GM19455 (cell line): ENCODE results near the gene SORCS2.
A peak's percentile ranks its signal among the peaks of the same experiment; 100 is the strongest.

Experiments
- ATAC-seq: cut with Tn5 transposase; IDR thresholded peaks from one replicate; pipeline ENCODE4 v1.9.1; 2021; ENCODE audit not compliant: unreplicated experiment

SORCS2 gene

DNA sequence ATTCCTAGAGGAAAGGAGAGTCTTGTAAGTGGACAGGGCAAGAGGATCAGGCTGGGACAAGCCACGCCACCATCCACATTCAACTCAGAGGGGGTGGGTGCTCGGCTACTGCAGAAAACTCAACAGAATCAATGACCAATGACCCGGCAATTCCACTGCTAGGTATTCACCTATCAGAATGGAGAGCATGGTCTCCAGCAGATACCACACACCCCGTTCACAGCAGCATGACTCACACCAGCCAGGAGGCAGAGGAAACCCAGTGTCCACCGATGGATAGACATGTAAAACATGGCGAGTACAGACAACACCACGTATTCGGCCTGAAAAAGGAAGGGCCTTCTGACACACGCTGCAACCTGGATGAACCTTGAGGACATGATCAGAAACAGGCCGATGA, 571.5 kb downstream of the SORCS2 start:
- no peak for ATAC-seq

GRCh38 chr4:7764466-7764865, 572.1 kb downstream of the SORCS2 start:
- ATAC-seq = no peak

- no peak for ATAC-seq
These were observed 573.3 kb downstream of the SORCS2 start for GRCh38 chr4:7765666-7766065.

GRCh38 chr4:7766086-7766485, 573.7 kb downstream of the SORCS2 start:
- no peak for ATAC-seq

DNA sequence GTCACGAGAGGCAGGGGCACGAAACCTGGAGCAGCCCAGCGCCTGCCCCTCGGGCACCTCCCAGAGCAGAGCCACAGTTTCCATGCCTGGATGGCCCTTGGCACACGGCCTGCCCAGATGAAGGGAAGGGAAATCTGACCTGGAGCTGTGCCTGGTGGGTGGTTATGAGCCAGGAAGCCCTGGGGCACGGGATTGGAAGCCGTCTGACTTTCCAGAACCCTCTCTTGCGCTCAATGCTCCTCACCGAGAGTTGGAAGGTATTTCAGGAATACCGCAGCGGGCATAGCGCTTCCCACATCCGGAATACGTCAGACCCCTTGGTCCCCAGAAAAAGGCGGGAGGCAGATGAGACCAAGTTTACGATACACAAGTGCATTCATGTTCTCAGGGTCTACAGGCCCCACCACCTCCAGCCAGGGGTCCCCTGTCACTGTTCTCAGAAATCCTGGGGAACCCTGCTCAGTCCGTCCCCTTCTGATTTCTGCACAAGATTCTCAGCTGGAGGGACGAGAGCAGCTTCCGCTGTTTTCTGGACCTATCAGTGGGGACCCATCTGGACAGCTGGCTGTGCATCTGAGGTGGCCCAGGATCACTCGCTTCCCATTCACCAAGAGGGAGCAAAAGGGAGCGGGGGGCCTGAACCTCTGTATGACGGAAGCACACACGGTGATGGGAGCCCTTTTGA, 574.5 kb downstream of the SORCS2 start:
- no peak for ATAC-seq

DNA sequence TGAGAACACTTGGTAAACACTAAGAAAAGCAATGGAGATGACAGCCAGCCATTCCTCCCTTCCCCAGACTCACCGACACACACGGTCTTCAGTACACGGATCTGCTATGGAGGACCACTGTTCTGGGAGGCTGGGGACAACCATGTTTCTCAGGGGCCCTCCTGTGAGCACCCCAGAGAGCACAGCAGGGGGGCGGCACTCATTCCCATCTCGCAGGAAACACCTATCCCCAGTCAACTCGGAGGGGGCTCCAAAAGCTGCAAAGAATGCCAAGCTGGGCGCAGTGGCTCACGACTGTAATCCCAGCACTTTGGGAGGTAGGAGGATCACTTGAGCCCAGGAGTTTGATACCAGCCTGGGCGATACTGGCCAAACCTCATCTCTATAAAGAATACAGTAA, 575.2 kb downstream of the SORCS2 start:
- ATAC-seq = no peak

GRCh38 chr4:7767966-7768365, 575.6 kb downstream of the SORCS2 start:
- ATAC-seq = no peak

- no peak for ATAC-seq
These were observed 576.4 kb downstream of the SORCS2 start for GRCh38 chr4:7768736-7769135.

DNA sequence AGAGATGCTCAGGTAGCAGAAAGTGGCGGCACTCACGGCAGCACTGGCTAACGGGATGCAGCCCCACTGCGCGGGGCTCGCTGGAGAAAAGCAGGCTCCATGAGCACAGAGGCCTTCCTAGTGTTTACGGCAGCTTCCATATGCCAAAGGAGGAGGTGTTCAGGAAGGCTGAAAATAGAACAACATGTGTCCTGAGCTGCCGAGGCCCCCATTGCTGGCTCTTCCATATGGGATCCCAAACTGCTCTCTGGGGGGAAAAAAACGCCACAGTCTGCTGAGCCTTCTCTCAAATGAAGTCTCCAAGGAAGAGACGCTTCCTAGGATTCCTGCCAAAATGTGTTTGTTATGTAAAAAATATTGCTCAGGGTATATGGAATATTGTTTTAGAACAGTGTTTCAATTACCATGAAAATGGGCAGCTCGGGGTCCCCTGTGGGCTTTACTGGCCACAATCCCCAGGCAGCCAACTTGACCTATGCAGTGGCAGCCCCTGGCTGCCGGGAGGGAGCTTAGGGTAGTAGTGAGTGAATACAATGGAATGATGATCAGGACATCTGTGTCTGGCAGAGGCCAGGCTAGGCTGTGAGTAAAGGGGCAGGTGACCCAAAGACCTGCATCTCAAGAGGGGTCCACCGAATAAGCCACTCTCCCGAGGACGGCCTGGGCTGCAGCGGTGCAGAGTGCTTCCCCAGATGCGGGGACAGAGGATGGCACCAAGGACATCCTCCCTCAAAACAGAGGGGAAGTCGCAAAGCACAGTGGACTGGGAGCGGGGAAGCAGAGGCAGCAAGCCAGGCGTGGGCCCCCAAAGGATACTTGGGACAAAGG, 577.3 kb downstream of the SORCS2 start:
- ATAC-seq = no peak

- ATAC-seq = no peak
These were observed 578.1 kb downstream of the SORCS2 start for GRCh38 chr4:7770224-7771050.

GRCh38 chr4:7771056-7771455, 578.7 kb downstream of the SORCS2 start:
- ATAC-seq = no peak

GRCh38 chr4:7771541-7772507, 579.5 kb downstream of the SORCS2 start:
- ATAC-seq = peak; percentile 94

GRCh38 chr4:7772711-7773385, 580.5 kb downstream of the SORCS2 start:
- no peak for ATAC-seq

- no peak for ATAC-seq
These were observed 581.3 kb downstream of the SORCS2 start for GRCh38 chr4:7773401-7774180.

GRCh38 chr4:7774301-7775294, 582.3 kb downstream of the SORCS2 start:
- ATAC-seq = no peak

DNA sequence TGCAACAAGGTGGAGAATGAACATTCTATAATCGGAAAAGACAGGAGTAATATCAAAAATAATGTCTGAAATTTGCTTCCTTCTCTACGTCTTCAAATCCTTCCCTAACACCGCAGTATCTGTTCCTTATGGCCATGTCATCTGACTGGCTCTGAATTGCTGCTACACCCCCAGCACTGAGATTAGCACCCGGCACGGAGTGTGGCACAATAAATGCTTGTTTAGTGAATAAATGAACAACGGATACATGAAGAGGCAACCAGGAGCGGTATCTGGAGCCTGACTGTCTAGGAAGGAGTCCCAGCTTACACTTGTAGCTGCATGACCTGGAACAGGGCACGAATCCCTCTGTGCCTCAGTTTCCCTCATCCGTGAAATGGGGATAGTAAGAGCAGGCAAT, 583.1 kb downstream of the SORCS2 start:
- ATAC-seq = no peak

GRCh38 chr4:7777017-7777710, 584.8 kb downstream of the SORCS2 start:
- ATAC-seq = no peak
